ENCODE data around the gene ATRX. TPM values are rescaled to one million over a fixed set of nuclear protein-coding genes. Genes with fewer than 3 reads are reported as not detected.

ATRX gene
- polyA plus RNA-seq, 1 of the 3 experiments (the other 2 are of a cell fraction) = 27.6 TPM

DNA sequence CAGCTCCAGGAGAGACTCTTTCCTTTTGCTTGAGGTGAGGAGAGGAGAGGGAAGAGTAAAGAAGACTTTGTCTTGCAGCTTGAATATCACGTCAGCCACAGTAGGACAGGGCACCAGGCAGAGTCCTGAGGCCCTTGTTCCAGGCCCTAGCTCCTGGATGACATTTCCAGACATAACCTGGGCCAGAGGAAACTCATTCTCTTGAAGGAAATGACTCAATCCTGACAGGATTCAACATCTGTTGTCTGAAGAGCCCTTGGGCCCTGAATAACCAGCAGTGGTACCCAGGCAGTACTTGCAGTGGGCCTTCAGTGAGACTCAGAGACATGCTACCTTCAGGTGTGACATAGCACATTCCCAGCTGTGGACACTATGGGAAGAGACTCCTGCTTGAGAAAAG lies 276.0 kb downstream of the ATRX start:
- no peaks in the 10 kb centered on the region for H3K9me3 ChIP-seq
- peaks cover 6% of the 10 kb centered on the region; the same call in 1 of the 2 replicates for H3K79me2 ChIP-seq (ENCODE audit: insufficient read depth)
- H3K27ac ChIP-seq (ENCODE audit: low read depth in 2 of 2, low read length in 1 of 2) = no peak overlapping the region; a peak in 1 of 4 replicates
- no peak for DNase-seq
- CTCF ChIA-PET = no interaction called here
- no peak overlapping the region for H3K4me3 ChIP-seq (ENCODE audit: low read depth in 2 of 2, low read length in 1 of 2)
- no peaks in the 10 kb centered on the region for H3K9me2 ChIP-seq
- no peak overlapping the region for H2AFZ ChIP-seq (ENCODE audit: low read depth)
- WGBS (ENCODE audit: low lambda C conversion rate) = no CpG with 5 or more reads among the region's 1 CpG
- H3K4me1 ChIP-seq (ENCODE audit: control insufficient read depth in 1 of 2, insufficient read depth in 2 of 2, low read depth in 1 of 2, low read length in 1 of 2) = no peaks in the 10 kb centered on the region
- H3K4me2 ChIP-seq = no peak overlapping the region
- peaks cover 59 to 63% of the 10 kb centered on the region in 2 experiments for H3K36me3 ChIP-seq (replicated peaks in 1 of 2; ENCODE audit: control insufficient read depth in 1 of 2, insufficient read depth in 2 of 2, low read length in 1 of 2)
- no peak overlapping the region for H3K9ac ChIP-seq
- no peaks in the 10 kb centered on the region for H3F3A ChIP-seq (replicated peaks; ENCODE audit: insufficient read depth)
- POLR2A ChIA-PET = no interaction called here
- H4K20me1 ChIP-seq (ENCODE audit: insufficient read depth) = no peaks in the 10 kb centered on the region
- TF ChIP-seq GABPA (IDR thresholded peaks at IDR 0.05; ENCODE audit: low read depth) (no peak), RFX5 (IDR thresholded peaks at IDR 0.05; ENCODE audit: low read length) (no peak), RAD21 (IDR thresholded peaks at IDR 0.05; ENCODE audit: low read length) (no peak), TCF12 (IDR thresholded peaks at IDR 0.05) (no peak), ELF1 (IDR thresholded peaks at IDR 0.05) (no peak), SMC3 (IDR thresholded peaks at IDR 0.05; ENCODE audit: low read depth, low read length) (no peak), ZBTB33 (IDR thresholded peaks at IDR 0.05; ENCODE audit: borderline replicate concordance, low read depth) (no peak), NFIC (IDR thresholded peaks at IDR 0.05; ENCODE audit: borderline replicate concordance) (no peak), TEAD4 (IDR thresholded peaks at IDR 0.05; ENCODE audit: borderline replicate concordance, insufficient read depth) (no peak), TAF1 (IDR thresholded peaks at IDR 0.05; ENCODE audit: borderline replicate concordance, low read depth, low read length) (no peak), MXI1 (IDR thresholded peaks at IDR 0.05; ENCODE audit: low read depth, low read length) (no peak), JUND (IDR thresholded peaks at IDR 0.05) (no peak), NRF1 (IDR thresholded peaks at IDR 0.05; ENCODE audit: low read depth, low read length) (no peak), GATA2 (CRISPR knock-in tag; IDR thresholded peaks at IDR 0.05) (no peak), SIN3A (IDR thresholded peaks at IDR 0.05; ENCODE audit: borderline replicate concordance, low read depth, low read length) (no peak), EP300 (IDR thresholded peaks at IDR 0.05; ENCODE audit: borderline replicate concordance in 1 of 2, low read depth in 1 of 2, low read length in 1 of 2) (no peak), CHD2 (IDR thresholded peaks at IDR 0.05; ENCODE audit: low read length, partially characterized antibody) (no peak), FOXM1 (IDR thresholded peaks at IDR 0.05; ENCODE audit: low read depth) (no peak), USF2 (IDR thresholded peaks at IDR 0.05; ENCODE audit: borderline replicate concordance, low read depth, low read length) (no peak)
- H3K27me3 ChIP-seq (ENCODE audit: insufficient read depth) = no peaks in the 10 kb centered on the region

All from SK-N-SH (cell line).